ENCODE results near the gene ATP6V1A. TPM values are rescaled to one million over a fixed set of nuclear protein-coding genes. Genes with fewer than 3 reads are reported as not detected.

The ATP6V1A gene
- 58.7 and 73.2 TPM in 2 replicates for total RNA-seq (2014; rRNA removed; shearing (Covaris generic))
- 47.5 and 60.0 TPM in 2 replicates for polyA plus RNA-seq (2015; cell fraction: cytosol; rRNA removed)
- 97.7 and 114 TPM in 2 replicates for polyA plus RNA-seq (2015; cell fraction: nucleus; rRNA removed)

- DNase-seq (ENCODE audit: low read depth) = peak; percentile 94
Measured at GRCh38 chr3:113746548-113747282, at the start of gene ATP6V1A. TSS of gene ATP6V1A (plus strand) at chr3:113747035. CDS start at chr3:113778754, 31,719 bp downstream.

- no peak for DNase-seq (ENCODE audit: low read depth)
Measured at GRCh38 chr3:113697500-113698090, 49.2 kb upstream of the ATP6V1A start.

GRCh38 chr3:113698213-113698742 is 48.6 kb upstream of the ATP6V1A start:
- no peak for DNase-seq (ENCODE audit: low read depth)

- DNase-seq (ENCODE audit: low read depth) = no peak
Measured at GRCh38 chr3:113698956-113699355, 47.9 kb upstream of the ATP6V1A start.

- DNase-seq (ENCODE audit: low read depth) = no peak
Measured at GRCh38 chr3:113707835-113708234, 39.0 kb upstream of the ATP6V1A start.

GRCh38 chr3:113712129-113712528 is 34.7 kb upstream of the ATP6V1A start:
- peak; percentile 65 for DNase-seq (ENCODE audit: low read depth)

GRCh38 chr3:113714702-113715101 is 32.1 kb upstream of the ATP6V1A start:
- no peak for DNase-seq (ENCODE audit: low read depth)

GRCh38 chr3:113717308-113717707 is 29.5 kb upstream of the ATP6V1A start:
- no peak for DNase-seq (ENCODE audit: low read depth)

GRCh38 chr3:113717818-113718217 is 29.0 kb upstream of the ATP6V1A start:
- DNase-seq (ENCODE audit: low read depth) = peak; percentile 11

- no peak for DNase-seq (ENCODE audit: low read depth)
Measured at GRCh38 chr3:113719294-113719693, 27.5 kb upstream of the ATP6V1A start.

GRCh38 chr3:113719758-113720157 is 27.1 kb upstream of the ATP6V1A start:
- no peak for DNase-seq (ENCODE audit: low read depth)

GRCh38 chr3:113721636-113722035 is 25.2 kb upstream of the ATP6V1A start:
- no peak for DNase-seq (ENCODE audit: low read depth)

- no peak for DNase-seq (ENCODE audit: low read depth)
Measured at GRCh38 chr3:113728661-113729060, 18.2 kb upstream of the ATP6V1A start.

GRCh38 chr3:113730550-113730949 is 16.3 kb upstream of the ATP6V1A start:
- DNase-seq (ENCODE audit: low read depth) = no peak

- no peak for DNase-seq (ENCODE audit: low read depth)
Measured at GRCh38 chr3:113731694-113732093, 15.1 kb upstream of the ATP6V1A start.

- DNase-seq (ENCODE audit: low read depth) = peak; percentile 64
Measured at GRCh38 chr3:113736548-113737089, 10.2 kb upstream of the ATP6V1A start.

GRCh38 chr3:113741086-113741485 is 5.7 kb upstream of the ATP6V1A start:
- no peak for DNase-seq (ENCODE audit: low read depth)

GRCh38 chr3:113741620-113742019 is 5.2 kb upstream of the ATP6V1A start:
- no peak for DNase-seq (ENCODE audit: low read depth)

- no peak for DNase-seq (ENCODE audit: low read depth)
Measured at GRCh38 chr3:113743006-113743630, 3.7 kb upstream of the ATP6V1A start.

GRCh38 chr3:113744941-113745755 is 1.7 kb upstream of the ATP6V1A start:
- DNase-seq (ENCODE audit: low read depth) = peak; percentile 91

Data from HT1080 (cell line).